ENCODE measurements around the gene TSC2. TPM values are rescaled to one million over a fixed set of nuclear protein-coding genes. Genes with fewer than 3 reads are reported as not detected.

TSC2 gene
- total and polyA plus RNA-seq, 9 of the 15 experiments (the other 6 are each of a cell fraction or from before 2014, with no cell fraction given): 1.3 to 68.1 (median 16.6) TPM

GRCh38 chr16:2036200-2036966, 11.4 kb upstream of the TSC2 start:
- H3K9me1 ChIP-seq (ENCODE audit: control insufficient read depth, insufficient read depth, low read length): no peaks in the 10 kb centered on the region
- ATAC-seq (no peak), DNase-seq (ENCODE audit: extremely low read depth in 1 of 4, low spot score in 3 of 4) (no peak), FAIRE-seq (no peak)
- TF ChIP-seq HNRNPL (IDR thresholded peaks at IDR 0.05; ENCODE audit: low read depth, low read length) (0 out of 2 replicates have a peak, but pooled peaks have one; percentile 17), NR2C2 (CRISPR knock-in tag; IDR thresholded peaks at IDR 0.05) (no peak), NR2C2 (tag; IDR thresholded peaks at IDR 0.05) (no peak), TBP (optimal IDR thresholded peaks at IDR 0.05; ENCODE audit: low read depth, low read length) (no peak), RBFOX2 (IDR thresholded peaks at IDR 0.05; ENCODE audit: low read depth, low read length) (peak; percentile 40; the same call in 1 of the 2 replicates), NCOR1 (IDR thresholded peaks at IDR 0.05) (no peak), ZBED1 (IDR thresholded peaks at IDR 0.05) (no peak)
- no peaks in the 10 kb centered on the region for H4K20me1 ChIP-seq (replicated peaks; ENCODE audit: control insufficient read depth, insufficient read depth, low read length)
- intact Hi-C loops (cut with micrococcal nuclease): no loop called here
- H3K4me1 ChIP-seq (replicated peaks in 1 of 2; ENCODE audit: control insufficient read depth in 2 of 2, insufficient read depth in 2 of 2, low read length in 2 of 2): peaks cover 14 to 91% of the 10 kb centered on the region in 2 experiments
- in situ Hi-C loops (cut with MboI): no loop called here
- BruUV-seq (replicated peaks): no TSS peak
- H3K27ac ChIP-seq (ENCODE audit: extremely low read depth, low read depth, low read length): no peak overlapping the region
- H3K36me3 ChIP-seq (ENCODE audit: control insufficient read depth, insufficient read depth, low read length): peaks cover 16% of the 10 kb centered on the region; the same call in 1 of the 3 replicates
- peaks cover 8% of the 10 kb centered on the region; the same call in 1 of the 3 replicates for H3K79me2 ChIP-seq (ENCODE audit: control insufficient read depth, insufficient read depth, low read length)
- 93% methylated on average over 28 of the region's 47 CpGs for WGBS (ENCODE audit: insufficient coverage, low coverage, missing lambda C conversion rate)
- no peaks in the 10 kb centered on the region for H3K27me3 ChIP-seq (ENCODE audit: control insufficient read depth in 2 of 2, insufficient read depth in 2 of 2, low read length in 2 of 2)
- H3K4me2 ChIP-seq (ENCODE audit: insufficient read depth, low read length): no peak overlapping the region
- peak overlapping the region in 1 of 2 experiments; percentile 81; a peak in 2 of 4 replicates for H3K9ac ChIP-seq (ENCODE audit: insufficient read depth in 1 of 2, low read depth in 2 of 2, low read length in 2 of 2)
- ChIA-PET POLR2A (interaction anchor here (1.1 kb wide), 1 partner anchor 19 kb away, joined by 3 read pairs; no protein-coding TSS in a partner anchor), CTCF (ENCODE audit: low intra/inter-chr PET ratio) (no interaction called here)
- H2AFZ ChIP-seq (ENCODE audit: low read depth, low read length): no peak overlapping the region
- no peak overlapping the region for H3K4me3 ChIP-seq
- H3K9me3 ChIP-seq (replicated peaks; ENCODE audit: control insufficient read depth, insufficient read depth, low read depth, low read length): no peaks in the 10 kb centered on the region

All from K562 (cell line).